Upper lobe of left lung (tissue), 6 donors: ENCODE results near the gene CCL3. TPM values are rescaled to one million over a fixed set of nuclear protein-coding genes. Genes with fewer than 3 reads are reported as not detected.

Experiments used
- ATAC-seq, 2 donors: fragments of 200-7000 bp; cut with Tn5 transposase; one replicate each; pipeline ENCODE4 v1.9.1; 2022; ENCODE audit warnings: mild to moderate bottlenecking in 2 of 2, moderate library complexity in 2 of 2; ENCODE audit not compliant: low FRiP score in 2 of 2
- DNase-seq, 2 donors: peaks; one replicate each; pipeline ENCODE4 v3.0.0-alpha.2; 2019 to 2020
- H3K27ac ChIP-seq, 4 donors: fragments of 200-600 bp; sonication (generic); one replicate each; pipeline ENCODE4 v1.5.1; 2016 to 2019
- H3K27me3 ChIP-seq, 4 donors: fragments of 200-600 bp; sonication (generic); one replicate each; pipeline ENCODE4 v1.5.1; 2017 to 2019
- H3K36me3 ChIP-seq, 4 donors: fragments of 200-600 bp; sonication (generic); one replicate each; pipeline ENCODE4 v1.5.1; 2016 to 2019
- H3K4me1 ChIP-seq, 4 donors: fragments of 200-600 bp; sonication (generic); one replicate each; pipeline ENCODE4 v1.5.1; 2018 to 2019
- H3K4me3 ChIP-seq, 4 donors: fragments of 200-600 bp; sonication (generic); one replicate each; pipeline ENCODE4 v1.5.1; 2017 to 2019; ENCODE audit warnings: mild to moderate bottlenecking in 2 of 4, moderate library complexity in 1 of 4
- H3K9me3 ChIP-seq, 4 donors: fragments of 200-600 bp; sonication (generic); one replicate each; pipeline ENCODE4 v1.5.1; 2018 to 2019
- CTCF ChIP-seq, 6 experiments: fragments of 450-650 bp in 4 of 6; fragments of 200-600 bp in 2 of 6; sonication (generic) in 2 of 6; IDR thresholded peaks; one replicate each; pipeline ENCODE4 v1.5.1; 2016 to 2019; ENCODE audit warnings: antibody characterized with exemption in 6 of 6
- EP300 ChIP-seq, 4 donors: sonication (generic); formaldehyde crosslinking; IDR thresholded peaks; one replicate each; pipeline ENCODE4 v1.5.1; 2017; ENCODE audit warnings: antibody characterized with exemption in 4 of 4, control low read depth in 2 of 4
- POLR2A ChIP-seq, 4 donors: fragments of 450-650 bp; IDR thresholded peaks; one replicate each; pipeline ENCODE4 v1.5.1; 2016 to 2017; ENCODE audit warnings: antibody characterized with exemption in 4 of 4, mild to moderate bottlenecking in 2 of 4
- POLR2AphosphoS5 ChIP-seq, 2 donors: sonication (generic); formaldehyde crosslinking; IDR thresholded peaks; one replicate each; pipeline ENCODE4 v1.5.1; 2017; ENCODE audit warnings: antibody characterized with exemption in 2 of 2
- WGBS, 2 donors: methylation state at CpG; one replicate each; pipeline ENCODE4 v1.1.5; 2017 to 2018; 5-methylcytosine and 5-hydroxymethylcytosine counted together
- total RNA-seq, 6 donors: library from RNA; depleted of rRNA in 4 of 6; stranded (reverse); fragments of >200 nt in 4 of 6; gene quantifications; one replicate each; pipeline versions ENCODE4 v1.1.0 to v1.2.1, GENCODE V29; 2016 to 2021
- donor health status: DM: no; HTN: no; CAD: no; lungs with moderate emphysema.
- donor health status: DM: no; HTN: yes; CAD: no; lungs with severe emphysema.

Gene CCL3
- total RNA-seq, 6 donors from 2014 or later = 0.55 to 24.9 (median 2.9) TPM

- peak in 1 of 2 donors; percentile 84 for ATAC-seq
- peaks cover 0 to 3% (median 0%) of the 10 kb centered on the region in 4 donors for H3K4me1 ChIP-seq
- DNase-seq = peak in 1 of 2 donors; percentile 63
- no peak overlapping the region for H3K4me3 ChIP-seq
- H3K27ac ChIP-seq = no peak overlapping the region
- H3K27me3 ChIP-seq = no peaks in the 10 kb centered on the region
- H3K9me3 ChIP-seq = peaks cover 0 to 4% (median 0%) of the 10 kb centered on the region in 4 donors
- no peaks in the 10 kb centered on the region for H3K36me3 ChIP-seq
- TF ChIP-seq EP300 (IDR thresholded peaks at IDR 0.05) (no peak), CTCF (IDR thresholded peaks at IDR 0.05) (peak; percentile 48 to 60 (median 53))
- 40 to 55% methylated on average over 7 to 12 of the region's 12 CpGs for WGBS, 2 donors
Measured at GRCh38 chr17:36072431-36073121, 17.4 kb downstream of the CCL3 start.

GRCh38 chr17:36071751-36072150, 18.2 kb downstream of the CCL3 start:
- Histone ChIP-seq H3K4me1 (peaks cover 0 to 3% (median 0%) of the 10 kb centered on the region in 4 donors), H3K27me3 (no peaks in the 10 kb centered on the region), H3K27ac (no peak overlapping the region), H3K36me3 (no peaks in the 10 kb centered on the region), H3K4me3 (no peak overlapping the region), H3K9me3 (no peaks in the 10 kb centered on the region)
- no peak for TF ChIP-seq CTCF (IDR thresholded peaks at IDR 0.05)
- no peak for TF ChIP-seq POLR2A (IDR thresholded peaks at IDR 0.05)
- no peak for TF ChIP-seq EP300 (IDR thresholded peaks at IDR 0.05)
- TF ChIP-seq POLR2AphosphoS5 (IDR thresholded peaks at IDR 0.05) = no peak
- ATAC-seq = no peak
- 68 to 86% methylated on average over 2 of the region's 2 CpGs for WGBS, 2 donors
- DNase-seq = no peak

GRCh38 chr17:36070427-36070826, 19.5 kb downstream of the CCL3 start:
- Histone ChIP-seq H3K4me3 (no peak overlapping the region), H3K9me3 (no peaks in the 10 kb centered on the region), H3K4me1 (peaks cover 0 to 3% (median 0%) of the 10 kb centered on the region in 4 donors), H3K36me3 (no peaks in the 10 kb centered on the region), H3K27me3 (no peaks in the 10 kb centered on the region), H3K27ac (peak overlapping the region in 1 of 4 donors; percentile 46)
- TF ChIP-seq CTCF (IDR thresholded peaks at IDR 0.05) = no peak
- TF ChIP-seq POLR2AphosphoS5 (IDR thresholded peaks at IDR 0.05) = no peak
- TF ChIP-seq EP300 (IDR thresholded peaks at IDR 0.05) = no peak
- no peak for TF ChIP-seq POLR2A (IDR thresholded peaks at IDR 0.05)
- ATAC-seq (no peak), DNase-seq (no peak)
- WGBS, 2 donors = 67 to 73% methylated on average over 1 to 3 of the region's 3 CpGs

- DNase-seq (no peak), ATAC-seq (no peak)
- Histone ChIP-seq H3K36me3 (no peaks in the 10 kb centered on the region), H3K4me3 (no peak overlapping the region), H3K27me3 (no peaks in the 10 kb centered on the region), H3K27ac (no peak overlapping the region), H3K9me3 (no peaks in the 10 kb centered on the region), H3K4me1 (peaks cover 0 to 3% (median 0%) of the 10 kb centered on the region in 4 donors)
- TF ChIP-seq POLR2A (IDR thresholded peaks at IDR 0.05) = no peak
- no peak for TF ChIP-seq CTCF (IDR thresholded peaks at IDR 0.05)
- no peak for TF ChIP-seq EP300 (IDR thresholded peaks at IDR 0.05)
- no peak for TF ChIP-seq POLR2AphosphoS5 (IDR thresholded peaks at IDR 0.05)
Measured at GRCh38 chr17:36069136-36069535, 20.8 kb downstream of the CCL3 start.

- no peaks in the 10 kb centered on the region for H3K27me3 ChIP-seq
- 74 to 88% methylated on average over 3 of the region's 3 CpGs for WGBS, 2 donors
- H3K27ac ChIP-seq = no peak overlapping the region
- no peak for ATAC-seq
- TF ChIP-seq EP300 (IDR thresholded peaks at IDR 0.05) = no peak
- TF ChIP-seq POLR2A (IDR thresholded peaks at IDR 0.05) = no peak
- no peak for TF ChIP-seq POLR2AphosphoS5 (IDR thresholded peaks at IDR 0.05)
- TF ChIP-seq CTCF (IDR thresholded peaks at IDR 0.05) = no peak
- H3K9me3 ChIP-seq = no peaks in the 10 kb centered on the region
- DNase-seq = no peak
- H3K4me3 ChIP-seq = no peak overlapping the region
- peaks cover 0 to 3% (median 0%) of the 10 kb centered on the region in 4 donors for H3K4me1 ChIP-seq
- no peaks in the 10 kb centered on the region for H3K36me3 ChIP-seq
Measured at GRCh38 chr17:36068524-36068923, 21.4 kb downstream of the CCL3 start.
